ENCODE data around the gene TP63. TPM values are rescaled to one million over a fixed set of nuclear protein-coding genes. Genes with fewer than 3 reads are reported as not detected.
"Not testable (repeated sequence)": the region's sequence is repeated elsewhere in the genome, so short reads cannot be mapped to it uniquely, and the experiment has no call there.

The TP63 gene
- total RNA-seq, 6 experiments from 2014 or later, result 0.06 to 0.55 (median 0.15) TPM; not detected in 3

GRCh38 chr3:189748046-189748445, 116.9 kb downstream of the TP63 start:
- H3K27me3 ChIP-seq, result no peaks in the 10 kb centered on the region
- TF ChIP-seq POLR2A (IDR thresholded peaks at IDR 0.05), result no peak
- TF ChIP-seq CTCF (IDR thresholded peaks at IDR 0.05), result no peak
- no peak overlapping the region for H3K27ac ChIP-seq
- no peak for DNase-seq
- no peaks in the 10 kb centered on the region for H3K36me3 ChIP-seq
- intact Hi-C loops (cut with DNase I), result no loop called here
- H3K4me1 ChIP-seq, result no peaks in the 10 kb centered on the region
- H3K9me3 ChIP-seq, result no peaks in the 10 kb centered on the region
- ATAC-seq, result no peak
- WGBS (ENCODE audit: insufficient coverage, low coverage, low lambda C conversion rate, missing lambda C conversion rate), result 67% methylated on average over 2 of the region's 2 CpGs
- no peak overlapping the region for H3K4me3 ChIP-seq

- H3K36me3 ChIP-seq; DNase-seq; intact Hi-C loops (cut with DNase I); H3K9me3 ChIP-seq; H3K4me3 ChIP-seq; H3K27ac ChIP-seq; H3K27me3 ChIP-seq; H3K4me1 ChIP-seq; ATAC-seq: not testable (repeated sequence)
- WGBS (ENCODE audit: insufficient coverage, low coverage, low lambda C conversion rate, missing lambda C conversion rate), result 88% methylated on average over 4 of the region's 4 CpGs
Measured at GRCh38 chr3:189750972-189751371, 119.8 kb downstream of the TP63 start.

- TF ChIP-seq CTCF (IDR thresholded peaks at IDR 0.05), result no peak
- no peak for TF ChIP-seq POLR2A (IDR thresholded peaks at IDR 0.05)
- Histone ChIP-seq H3K4me3 (no peak overlapping the region), H3K9me3 (no peaks in the 10 kb centered on the region), H3K36me3 (no peaks in the 10 kb centered on the region), H3K4me1 (no peaks in the 10 kb centered on the region), H3K27me3 (no peaks in the 10 kb centered on the region), H3K27ac (no peak overlapping the region)
- DNase-seq, result no peak
- no peak for ATAC-seq
- intact Hi-C loops (cut with DNase I), result no loop called here
- 76% methylated on average over 2 of the region's 2 CpGs for WGBS (ENCODE audit: insufficient coverage, low coverage, low lambda C conversion rate, missing lambda C conversion rate)
Measured at GRCh38 chr3:189754356-189754755, 123.2 kb downstream of the TP63 start.

GRCh38 chr3:189756582-189757078, 125.4 kb downstream of the TP63 start:
- Histone ChIP-seq H3K4me1 (no peaks in the 10 kb centered on the region), H3K27me3 (no peaks in the 10 kb centered on the region), H3K4me3 (no peak overlapping the region), H3K27ac (no peak overlapping the region), H3K36me3 (no peaks in the 10 kb centered on the region), H3K9me3 (no peaks in the 10 kb centered on the region)
- ATAC-seq (no peak), DNase-seq (no peak)
- TF ChIP-seq POLR2A (IDR thresholded peaks at IDR 0.05), result no peak
- no peak for TF ChIP-seq CTCF (IDR thresholded peaks at IDR 0.05)
- intact Hi-C loops (cut with DNase I), result no loop called here

GRCh38 chr3:189758186-189758585, 127.0 kb downstream of the TP63 start:
- intact Hi-C loops (cut with DNase I), result no loop called here
- Histone ChIP-seq H3K4me3 (no peak overlapping the region), H3K27me3 (no peaks in the 10 kb centered on the region), H3K36me3 (no peaks in the 10 kb centered on the region), H3K9me3 (no peaks in the 10 kb centered on the region), H3K4me1 (no peaks in the 10 kb centered on the region), H3K27ac (no peak overlapping the region)
- DNase-seq (no peak), ATAC-seq (no peak)
- 71% methylated on average over 2 of the region's 6 CpGs for WGBS (ENCODE audit: insufficient coverage, low coverage, low lambda C conversion rate, missing lambda C conversion rate)
- no peak for TF ChIP-seq CTCF (IDR thresholded peaks at IDR 0.05)
- no peak for TF ChIP-seq POLR2A (IDR thresholded peaks at IDR 0.05)
